GM18526 (cell line): Measurements from ENCODE around the gene ZNF184.

Source experiments
- POLR2A ChIP-seq: IDR thresholded peaks from 3 replicates; pipeline ENCODE4 v1.6.1; 2011; ENCODE audit not compliant: insufficient read length; ENCODE audit errors: extremely low read depth

Gene ZNF184

GRCh38 chr6:27500177-27500576 is 27.3 kb upstream of the ZNF184 start:
- TF ChIP-seq POLR2A: no peak

DNA sequence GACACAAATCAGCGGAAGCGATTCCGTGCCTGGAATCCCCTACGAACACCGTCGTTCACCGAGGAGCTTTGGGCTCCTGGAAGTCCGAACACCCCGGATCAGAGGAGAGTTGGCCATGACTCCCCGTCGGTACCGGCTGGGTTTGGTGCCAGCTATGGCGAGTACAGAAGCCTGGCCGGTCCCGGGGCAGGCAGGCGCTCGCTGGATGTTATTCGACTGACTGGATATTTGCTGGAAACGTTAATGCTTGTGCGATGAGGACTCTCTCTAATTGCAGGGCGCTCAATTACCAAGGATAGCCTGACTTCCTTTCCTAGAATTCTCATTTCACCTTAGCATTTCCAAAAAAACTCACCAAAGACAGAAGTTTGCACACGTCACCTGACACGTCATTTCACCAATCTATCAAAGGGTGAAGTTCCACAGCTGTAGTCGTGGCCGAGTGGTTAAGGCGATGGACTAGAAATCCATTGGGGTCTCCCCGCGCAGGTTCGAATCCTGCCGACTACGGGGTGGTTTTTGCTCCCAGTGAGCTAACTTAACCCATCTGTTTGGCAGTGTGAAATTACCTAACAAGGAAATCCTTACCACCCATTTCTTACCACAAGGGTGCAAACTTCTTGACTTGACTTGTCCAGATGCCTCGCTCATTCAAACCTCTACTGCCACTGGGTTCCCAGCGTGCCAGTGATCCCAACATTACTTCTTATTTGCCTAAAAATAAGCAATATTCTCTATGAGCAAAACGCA is 22.7 kb upstream of the ZNF184 start:
- no peak for TF ChIP-seq POLR2A

- TF ChIP-seq POLR2A: no peak
Observed at GRCh38 chr6:27494987-27495385, 22.1 kb upstream of the ZNF184 start.

DNA sequence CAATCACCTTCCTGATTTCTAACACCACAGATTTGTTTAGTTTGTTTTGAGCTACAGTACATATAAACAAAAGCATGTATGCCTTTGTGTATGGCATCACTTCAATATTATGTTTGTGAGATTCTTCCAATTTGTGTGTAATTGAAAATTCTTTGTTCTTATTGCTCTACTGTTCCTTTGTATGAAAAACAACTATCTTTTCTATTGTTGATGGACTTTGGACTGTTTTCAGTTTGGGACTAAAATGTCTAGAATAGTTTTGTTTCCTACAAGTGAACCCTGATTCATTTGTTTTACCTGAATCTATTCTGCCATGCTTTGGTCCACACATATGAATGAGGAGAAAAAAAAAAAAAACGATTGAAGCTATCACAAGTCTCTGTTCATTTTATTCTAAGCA is 21.2 kb upstream of the ZNF184 start:
- TF ChIP-seq POLR2A: no peak

GRCh38 chr6:27492631-27493190 is 19.8 kb upstream of the ZNF184 start:
- no peak for TF ChIP-seq POLR2A

DNA sequence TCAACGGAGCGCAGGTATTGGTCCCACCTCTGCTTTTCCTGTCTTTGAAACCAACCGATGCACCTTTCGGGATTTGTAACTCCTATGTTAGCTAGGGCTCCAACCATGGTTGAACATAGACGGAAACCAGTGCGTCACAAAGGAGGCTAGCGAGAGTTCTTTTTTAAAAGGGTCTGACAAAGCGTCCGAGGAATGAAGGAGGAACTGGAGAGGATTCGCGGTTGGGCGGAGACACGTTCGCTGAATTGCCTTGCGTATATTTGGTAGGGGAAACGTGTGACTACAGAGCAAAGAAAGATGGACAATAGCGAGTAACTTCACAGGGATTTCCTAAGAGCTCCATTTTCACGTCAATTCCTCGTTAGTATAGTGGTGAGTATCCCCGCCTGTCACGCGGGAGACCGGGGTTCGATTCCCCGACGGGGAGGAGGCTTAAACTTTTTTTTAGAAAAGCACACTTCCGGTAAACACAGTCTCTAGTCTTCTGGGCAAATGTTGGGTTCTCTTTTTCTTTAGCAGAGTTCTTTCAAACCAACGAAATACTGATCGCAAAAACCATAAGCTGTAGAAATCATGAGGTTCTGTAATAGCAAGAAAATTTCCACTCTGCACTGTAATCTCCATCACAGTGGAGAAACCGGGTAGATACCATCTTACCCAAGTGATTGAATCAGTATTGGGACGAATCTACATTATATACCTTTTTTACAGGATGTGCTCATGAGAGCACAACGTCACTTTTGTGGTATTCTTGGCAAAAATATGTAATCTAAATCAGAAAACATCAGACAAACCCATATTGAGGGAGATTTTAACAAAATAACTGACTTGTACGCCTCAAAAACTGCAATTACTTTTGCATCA is 6.6 kb upstream of the ZNF184 start:
- TF ChIP-seq POLR2A: no peak

DNA sequence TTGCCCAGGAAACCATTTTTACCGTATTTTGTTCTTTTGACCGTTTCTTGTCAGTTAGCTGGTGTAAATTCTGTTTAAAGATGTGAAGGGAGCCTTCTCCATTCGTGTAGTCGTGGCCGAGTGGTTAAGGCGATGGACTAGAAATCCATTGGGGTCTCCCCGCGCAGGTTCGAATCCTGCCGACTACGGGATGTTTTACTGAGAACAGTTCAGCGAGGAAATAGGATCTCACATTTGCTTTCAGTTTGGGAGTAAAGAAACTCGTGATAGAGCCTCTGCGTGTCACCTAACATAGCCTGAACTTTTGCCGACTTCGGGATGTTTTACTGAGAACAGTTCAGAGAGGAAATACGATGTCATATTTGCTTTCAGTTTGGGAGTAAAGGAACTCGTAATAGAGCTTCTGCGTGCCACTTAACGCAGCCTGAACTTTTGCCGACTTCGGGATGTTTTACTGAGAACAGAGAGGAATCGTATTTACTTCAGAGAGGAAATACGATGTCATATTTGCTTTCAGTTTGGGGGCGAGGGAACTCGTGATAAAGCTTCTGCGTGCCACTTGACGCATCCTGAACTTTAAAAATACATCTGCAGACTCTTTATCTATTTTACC is 5.9 kb upstream of the ZNF184 start:
- TF ChIP-seq POLR2A: no peak

DNA sequence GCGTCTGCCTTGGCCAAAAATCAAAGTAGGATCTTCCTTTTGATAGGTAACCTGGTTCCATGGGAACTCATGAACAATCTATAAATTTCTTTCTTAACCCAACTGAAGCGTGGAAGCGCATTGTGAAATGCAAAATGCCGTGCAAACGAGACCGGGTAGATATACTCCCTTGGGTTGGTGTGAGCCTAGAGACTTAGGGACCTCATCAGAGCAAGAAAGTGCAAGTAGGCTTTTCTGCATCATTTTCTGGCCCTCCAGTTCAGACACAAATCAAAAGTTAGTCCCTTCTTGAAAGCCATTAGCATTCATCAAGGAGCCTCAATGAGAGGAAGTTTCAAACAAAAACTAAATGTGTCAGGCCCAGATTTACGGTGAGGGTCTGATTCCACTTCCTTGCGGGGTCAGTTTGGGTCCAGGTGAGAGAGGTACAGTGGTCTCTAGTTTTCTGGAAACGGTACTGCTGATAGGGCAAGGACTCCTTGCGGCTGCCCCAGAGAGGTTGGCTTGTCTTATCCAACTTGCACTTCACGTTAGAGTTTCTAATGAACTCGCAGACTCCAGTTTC is 5.3 kb upstream of the ZNF184 start:
- no peak for TF ChIP-seq POLR2A

DNA sequence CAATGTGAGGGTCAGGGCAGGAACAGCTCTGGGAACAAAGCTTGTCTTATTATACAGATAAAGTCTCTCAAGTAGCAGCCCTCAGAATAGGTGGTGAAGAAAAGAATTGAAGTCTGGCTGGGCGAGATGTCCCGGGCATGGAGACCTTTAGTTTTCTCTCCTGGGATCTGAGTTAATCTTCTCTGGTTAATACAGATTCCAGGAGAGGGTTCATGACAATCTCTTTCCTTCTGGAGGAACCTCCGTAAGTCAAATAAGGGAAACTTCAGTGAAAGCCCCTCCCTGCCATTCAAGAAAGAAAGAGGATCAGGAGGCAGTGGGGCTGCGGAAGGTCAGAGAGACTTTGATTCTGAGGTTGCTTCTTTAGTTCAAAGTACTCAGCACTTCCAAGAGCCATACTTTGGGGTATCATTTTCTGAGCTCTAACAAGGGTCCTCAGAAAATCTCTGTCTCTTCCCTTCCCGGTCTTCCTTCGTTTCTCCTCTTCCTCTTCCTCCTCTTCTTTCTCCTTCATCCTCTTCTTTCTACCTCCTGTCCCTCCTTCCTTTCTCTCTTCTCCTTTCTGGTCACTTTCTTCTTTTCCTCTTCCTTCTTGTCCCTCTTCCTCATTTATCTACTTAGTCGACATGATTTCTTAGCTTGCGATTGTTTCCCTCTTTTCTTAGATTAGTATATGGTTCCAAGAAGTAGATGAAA is 4.6 kb upstream of the ZNF184 start:
- no peak for TF ChIP-seq POLR2A

- TF ChIP-seq POLR2A: no peak
Observed at GRCh38 chr6:27476090-27476489, 3.2 kb upstream of the ZNF184 start.

GRCh38 chr6:27474672-27475071 is 1.8 kb upstream of the ZNF184 start:
- no peak for TF ChIP-seq POLR2A

DNA sequence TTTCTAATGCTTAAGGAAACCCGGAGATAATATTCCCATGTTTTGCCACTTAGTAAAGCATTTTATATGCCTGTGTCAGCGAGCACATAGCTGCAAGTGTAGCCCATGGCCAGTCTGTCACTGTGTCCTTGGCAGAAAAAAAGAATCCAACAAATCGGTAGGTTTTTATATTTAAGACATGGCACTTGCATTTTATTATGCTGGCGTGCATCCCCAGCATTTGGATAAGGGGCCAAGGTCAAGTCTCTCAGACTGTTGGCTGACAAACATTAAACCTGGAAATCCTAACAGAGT is 1.2 kb upstream of the ZNF184 start:
- no peak for TF ChIP-seq POLR2A

GRCh38 chr6:27472182-27472616 is 706 bp downstream of the ZNF184 start:
- TF ChIP-seq POLR2A: no peak

- TF ChIP-seq POLR2A: no peak
Observed at GRCh38 chr6:27471365-27472115, 1.4 kb downstream of the ZNF184 start.
